NK-92 (cell line): Measurements from ENCODE around the gene ABLIM2.
A peak's percentile ranks its signal among the peaks of the same experiment; 100 is the strongest.

Experiments
- DNase-seq: peaks from one replicate; lab custom pipeline; 2025; ENCODE audit not compliant: unreplicated experiment; lab: John Stamatoyannopoulos, UW

Gene ABLIM2

DNA sequence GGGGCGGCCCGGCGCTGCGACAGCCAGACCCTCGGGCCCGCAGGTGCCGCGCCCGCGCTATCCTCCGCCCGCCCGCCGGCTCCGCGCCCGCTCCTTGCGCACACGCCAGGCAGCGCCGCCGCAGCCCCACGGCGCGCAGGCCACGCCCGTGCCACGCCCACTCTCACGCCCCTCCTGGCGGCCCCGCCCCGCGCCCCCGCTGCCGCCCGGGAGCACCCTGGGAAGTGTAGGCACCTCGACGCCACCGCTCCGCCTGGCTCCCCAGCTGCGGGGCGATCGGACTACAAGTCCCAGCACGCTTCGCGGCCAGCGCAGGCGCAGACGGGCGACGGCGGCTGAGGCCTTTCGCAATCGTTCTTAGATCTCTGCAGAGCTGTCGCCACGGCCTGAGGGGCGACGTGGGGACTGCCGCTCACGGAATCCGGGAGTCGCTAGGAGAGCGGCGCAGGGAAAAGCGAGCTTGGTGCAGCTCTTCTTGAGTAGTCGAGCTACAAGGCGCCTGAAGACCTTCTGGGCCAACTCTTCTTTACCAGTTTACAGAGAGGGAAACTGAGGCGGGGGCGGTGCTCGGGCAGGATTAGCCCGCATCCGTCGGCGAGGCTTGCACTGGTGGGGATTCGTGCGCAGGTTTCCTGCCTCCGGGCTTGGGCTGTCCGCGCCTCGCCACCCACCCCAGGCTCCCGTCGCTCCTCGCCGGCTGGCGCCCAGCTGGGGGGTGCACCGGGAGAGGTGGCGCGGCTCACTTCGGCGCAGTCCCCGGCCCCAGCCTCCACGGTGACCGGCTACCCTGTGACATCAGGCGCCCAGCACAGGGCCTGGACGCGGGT, at the start of gene ABLIM2:
Gene ABLIM2 (minus strand): TSS at position 104 of the 827 bp plus-strand sequence. CDS start 124 bp downstream, outside the sequence.
- peak; percentile 87 for DNase-seq

GRCh38 chr4:8207314-8207713, 48.7 kb upstream of the ABLIM2 start:
- DNase-seq = no peak

DNA sequence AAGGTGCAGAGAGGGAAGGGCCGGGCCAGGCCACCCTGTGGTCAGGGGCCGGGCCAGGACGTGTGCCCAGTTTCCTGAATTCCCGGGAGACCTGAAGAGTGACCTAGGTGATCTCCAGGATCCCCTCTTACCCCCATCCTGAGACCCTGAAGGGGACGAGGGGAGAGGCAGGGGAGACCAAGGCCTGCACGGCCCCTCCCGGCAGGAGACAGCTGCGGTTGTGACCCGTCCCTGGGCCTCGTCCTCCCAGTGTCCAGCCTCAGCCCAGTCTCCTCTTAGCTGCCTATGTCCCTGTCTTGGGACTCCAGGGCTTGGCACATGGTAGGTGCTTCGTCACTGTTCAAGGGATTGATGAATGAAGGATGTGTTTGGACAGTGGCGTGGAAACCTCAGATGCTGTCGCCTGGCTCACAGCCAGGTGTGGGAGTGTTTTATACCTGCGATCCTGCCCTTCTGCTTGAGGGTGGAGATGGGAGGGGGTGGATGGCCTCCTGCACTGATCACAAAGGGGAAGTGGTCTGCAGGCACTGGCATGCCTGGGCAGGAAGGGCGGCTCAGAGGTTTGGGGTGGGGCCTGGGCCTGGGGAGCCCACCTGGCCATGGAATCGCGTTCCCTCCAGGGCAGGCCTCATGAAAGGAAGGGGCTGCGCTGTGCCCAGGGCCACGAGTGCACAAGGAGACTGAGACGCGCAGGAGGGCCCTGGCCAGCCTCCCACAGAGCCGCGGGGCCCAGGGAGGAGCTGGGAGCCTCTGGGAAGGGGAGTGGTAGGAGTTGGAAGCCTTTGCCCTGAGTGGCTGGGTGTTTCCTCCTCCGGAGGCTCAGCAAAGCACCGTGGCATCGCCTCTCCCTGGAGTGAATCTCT, 47.4 kb upstream of the ABLIM2 start:
- DNase-seq = no peak

DNA sequence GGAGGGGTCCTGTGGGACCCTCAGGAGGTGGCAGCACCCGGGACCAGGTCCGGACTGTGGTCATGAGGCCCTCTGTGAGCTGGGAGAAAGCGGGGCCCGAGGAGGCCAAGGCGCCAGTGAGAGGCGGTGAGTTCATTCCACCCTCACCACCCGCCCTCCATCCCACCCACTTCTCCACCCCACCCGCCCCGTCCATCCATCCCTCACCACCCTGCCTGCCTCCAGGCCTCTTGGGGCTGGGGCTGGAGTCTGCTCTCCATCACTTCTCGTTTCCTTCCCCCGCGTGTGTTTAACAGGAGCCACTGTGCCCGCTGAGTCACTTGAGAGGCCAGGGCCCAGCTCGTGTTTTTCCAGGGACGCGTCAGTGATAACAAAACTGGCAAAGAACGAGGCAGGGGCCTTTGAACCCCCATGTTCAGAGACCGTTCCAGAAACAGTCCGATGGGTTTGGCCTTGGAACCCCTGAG, 46.7 kb upstream of the ABLIM2 start:
- no peak for DNase-seq

DNA sequence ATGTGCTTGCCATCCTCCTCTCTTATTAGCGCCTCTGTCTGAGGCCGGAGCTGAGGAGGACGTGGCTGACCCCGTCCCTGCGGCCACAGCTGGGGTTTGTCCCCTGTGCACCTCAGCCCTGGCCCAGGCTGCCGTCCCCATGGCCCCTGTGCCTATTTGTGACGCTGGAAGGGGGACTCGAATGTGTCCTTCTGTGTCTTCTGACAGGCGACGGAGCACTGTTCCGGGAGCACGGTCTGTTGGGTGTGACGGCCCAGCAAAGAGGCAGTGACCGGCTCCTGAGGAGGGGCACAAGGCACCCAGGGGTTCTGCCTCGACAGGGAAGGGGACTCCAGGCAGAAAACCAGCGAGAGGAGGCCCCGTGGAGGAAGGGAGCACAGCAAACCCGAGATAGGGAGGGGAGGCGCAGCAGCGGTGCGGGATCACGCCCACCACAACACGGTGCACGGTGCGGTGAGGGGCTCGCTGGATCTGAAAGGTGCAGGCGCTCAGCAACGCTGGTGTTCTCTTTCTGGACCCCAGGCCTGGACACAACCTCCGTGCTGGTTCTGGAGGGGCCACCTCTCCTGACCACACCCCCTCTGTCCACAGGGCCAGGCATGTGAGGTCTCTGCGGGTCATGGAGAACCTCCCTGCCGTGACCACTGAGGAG, 46.1 kb upstream of the ABLIM2 start:
- no peak for DNase-seq

DNA sequence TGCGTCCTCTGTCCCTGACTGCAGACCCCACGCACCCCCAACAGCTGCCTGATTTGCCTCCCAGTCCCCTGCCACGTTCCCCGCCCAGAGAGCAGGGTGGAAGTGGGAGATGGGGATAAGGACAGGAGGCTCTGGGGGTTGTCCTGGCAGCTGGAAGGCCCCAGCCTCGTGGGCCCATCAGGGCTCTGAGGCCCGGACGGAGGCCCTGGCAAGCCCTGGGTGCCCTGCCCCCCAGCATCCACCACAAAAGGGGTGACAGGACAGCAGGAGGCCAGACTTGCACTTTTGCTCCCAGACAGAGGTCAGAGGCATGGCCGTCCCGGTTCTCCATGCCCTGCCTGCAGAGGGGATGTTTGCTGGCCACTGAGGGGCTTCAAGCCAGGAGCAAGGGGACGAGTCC, 45.2 kb upstream of the ABLIM2 start:
- no peak for DNase-seq

DNA sequence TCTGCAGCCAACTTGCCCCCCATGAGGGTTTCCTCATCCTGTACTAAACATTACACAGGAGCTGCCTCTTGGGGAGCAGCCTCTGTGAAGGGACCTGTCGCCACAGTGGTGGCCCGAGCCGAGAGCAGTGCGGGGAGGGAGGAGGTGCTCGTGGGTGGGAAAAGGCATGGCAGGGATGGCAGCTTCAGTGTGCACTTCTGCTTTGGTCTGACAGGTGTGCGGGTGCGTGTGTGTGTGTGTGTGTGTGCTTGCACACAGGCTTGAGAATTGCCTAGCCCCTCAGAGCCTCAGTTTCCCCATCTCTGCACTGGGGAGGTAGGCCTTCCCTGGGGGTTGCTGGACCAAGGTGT, 44.4 kb upstream of the ABLIM2 start:
- no peak for DNase-seq

GRCh38 chr4:8202108-8203051, 43.8 kb upstream of the ABLIM2 start:
- DNase-seq = no peak

- DNase-seq = no peak
Observed at GRCh38 chr4:8201321-8201781, 42.7 kb upstream of the ABLIM2 start.

DNA sequence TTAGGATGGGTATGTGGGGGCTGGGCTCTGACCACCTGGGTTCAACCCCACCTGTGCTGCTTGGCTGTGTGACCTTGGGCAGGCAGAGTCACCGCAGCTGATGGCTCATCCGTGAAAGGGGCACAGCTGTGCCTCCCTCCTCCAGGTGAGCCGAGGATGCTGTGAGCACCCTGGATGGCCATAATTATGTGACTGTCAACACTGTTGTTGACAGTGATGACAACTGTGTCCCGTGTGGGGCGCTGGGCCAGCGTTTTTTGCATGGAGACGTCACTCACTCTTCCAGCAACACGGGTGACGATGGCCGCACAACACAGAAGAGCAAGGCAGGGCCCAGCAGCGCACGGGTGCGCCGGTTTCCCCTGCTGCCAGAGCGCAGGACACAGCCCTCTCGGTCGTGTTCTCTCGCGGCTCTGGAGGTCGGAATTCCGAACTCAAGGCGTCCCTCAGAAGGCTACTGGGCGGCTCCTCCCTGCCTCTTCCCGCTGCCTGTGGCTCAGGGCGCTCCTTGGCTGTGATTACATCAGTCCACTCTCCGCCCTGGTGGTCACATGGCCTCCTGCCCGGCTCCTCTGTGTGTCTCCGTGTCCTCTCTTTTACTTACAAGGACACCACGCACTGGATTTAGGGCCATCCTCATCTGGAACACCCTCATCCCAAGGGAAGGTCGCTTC, 41.8 kb upstream of the ABLIM2 start:
- DNase-seq = no peak

GRCh38 chr4:8199594-8200301, 41.1 kb upstream of the ABLIM2 start:
- no peak for DNase-seq

DNA sequence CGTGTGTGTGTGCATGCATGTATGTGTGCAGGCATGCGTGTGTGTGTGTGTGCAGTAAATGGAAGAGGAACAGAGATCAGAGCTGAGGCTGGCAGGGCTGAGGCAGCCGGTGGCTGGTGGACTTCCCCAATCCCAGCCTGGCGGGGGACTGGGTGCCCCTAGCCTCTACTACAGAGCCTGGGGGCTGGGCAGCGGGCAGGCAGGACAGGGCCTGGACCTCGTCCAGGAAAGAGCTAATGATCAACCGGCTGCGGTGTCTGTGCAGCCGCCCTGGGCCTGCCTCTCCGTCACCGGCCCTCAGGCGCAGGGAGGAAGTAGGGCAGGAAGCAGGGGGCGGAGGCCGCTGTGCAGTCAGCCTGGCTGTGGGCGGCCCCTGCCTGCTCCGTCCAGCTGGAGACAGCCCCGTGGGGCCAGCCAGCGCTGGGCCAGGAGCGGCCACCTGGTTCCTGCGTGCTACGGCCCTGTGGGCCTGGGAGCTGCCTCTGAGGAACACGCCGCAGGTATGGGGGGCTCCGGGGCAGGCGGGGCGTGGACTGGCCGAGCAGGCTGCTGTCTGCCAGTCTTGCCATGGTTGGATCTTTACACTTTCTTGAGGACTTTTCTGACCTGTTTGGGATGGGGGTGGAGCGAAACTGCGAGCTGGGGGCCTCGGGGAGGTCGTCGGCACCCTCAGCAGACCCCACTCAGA, 40.4 kb upstream of the ABLIM2 start, which contains the start of gene SH3TC1:
Gene SH3TC1 (plus strand): TSS at position 385 of the 688 bp plus-strand sequence. CDS start 5,905 bp downstream, outside the sequence.
- DNase-seq = no peak

DNA sequence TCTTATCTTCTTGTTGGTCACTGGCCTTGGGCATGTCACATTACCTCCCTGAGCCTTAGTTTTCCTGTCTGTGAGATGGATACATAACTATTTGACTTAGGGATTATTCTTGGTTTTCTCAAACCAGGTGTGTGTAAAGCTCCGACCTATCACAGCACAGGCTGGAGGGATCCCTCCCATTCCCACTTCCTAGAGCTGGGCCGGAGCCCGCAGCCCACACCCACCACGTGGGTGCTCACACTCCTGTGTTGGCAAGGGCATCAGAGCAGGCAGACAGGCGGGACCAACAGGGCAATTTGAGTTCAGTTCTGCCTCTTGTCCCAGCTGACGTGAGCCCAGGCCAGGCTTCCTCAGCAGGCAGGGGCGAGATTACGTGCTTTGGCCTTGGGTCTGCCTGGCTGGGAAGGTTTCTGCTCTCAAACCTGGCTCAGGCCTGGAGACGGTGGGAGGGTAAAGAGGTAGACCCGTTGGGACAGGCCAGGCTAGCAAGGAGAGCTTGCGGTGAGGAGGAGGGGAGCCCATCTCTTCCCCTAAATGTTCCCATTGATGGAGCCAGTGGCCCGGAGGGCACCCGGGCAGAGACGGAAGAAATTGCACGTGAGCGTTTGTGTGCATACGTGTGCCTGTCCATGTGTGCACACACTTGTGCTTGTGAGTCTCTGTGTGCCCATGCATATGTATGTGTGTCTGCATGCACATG, 39.7 kb upstream of the ABLIM2 start:
- DNase-seq = no peak

DNA sequence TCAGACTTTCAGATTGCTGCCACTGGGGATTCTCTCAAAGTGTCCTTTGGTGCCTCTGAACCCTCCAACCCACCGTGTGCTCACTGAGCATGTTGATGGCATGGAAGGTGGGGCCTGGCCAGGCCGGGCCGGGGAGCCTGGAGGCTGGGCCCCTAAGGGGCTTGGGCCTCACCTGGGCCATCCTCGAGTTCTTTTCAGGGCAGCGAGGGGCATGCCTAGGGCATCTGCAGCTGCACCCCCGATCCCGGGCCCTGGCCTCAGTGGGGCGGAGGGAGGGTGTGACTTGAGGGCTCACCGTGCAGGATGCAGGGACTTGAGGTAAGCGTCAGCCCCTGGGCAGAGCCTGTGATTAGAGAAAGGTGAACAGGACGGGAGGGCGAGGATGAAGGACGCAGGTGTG, 38.9 kb upstream of the ABLIM2 start:
- DNase-seq = no peak

GRCh38 chr4:8195841-8196458, 37.3 kb upstream of the ABLIM2 start:
- DNase-seq = no peak

DNA sequence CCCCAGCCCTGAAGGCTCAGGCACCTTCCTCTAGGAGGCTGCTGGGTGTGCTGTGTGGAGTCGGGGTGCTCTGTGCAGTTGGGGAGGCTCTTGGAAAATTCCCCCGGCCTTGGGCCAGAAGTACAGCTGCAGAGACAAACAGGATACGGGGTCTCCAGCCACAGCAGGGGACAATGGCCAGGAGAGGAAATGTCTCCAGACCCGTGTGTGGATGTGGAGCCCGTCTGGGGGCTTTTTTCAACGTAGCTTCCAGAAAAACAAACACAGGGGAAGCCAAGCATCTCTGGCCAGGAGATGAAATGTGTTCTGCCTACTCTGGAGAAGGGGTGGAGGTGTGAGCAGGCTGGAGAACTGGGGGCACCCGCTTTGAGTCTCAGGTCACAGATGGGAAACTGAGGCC, 36.8 kb upstream of the ABLIM2 start:
- no peak for DNase-seq
